HG03575 (cell line): ENCODE measurements around the gene MYF6.
"Not testable (repeated sequence)": the region's sequence is repeated elsewhere in the genome, so short reads cannot be mapped to it uniquely, and the experiment has no call there.

Source experiments
- ATAC-seq: cut with Tn5 transposase; IDR thresholded peaks from one replicate; pipeline ENCODE4 v1.9.1; 2021; ENCODE audit not compliant: unreplicated experiment, insufficient number of reproducible peaks, low FRiP score; ENCODE audit errors: extremely low read depth

Gene MYF6

GRCh38 chr12:80707126-80707829 is at the start of gene MYF6:
Gene MYF6 (plus strand): TSS chr12:80707634. CDS start chr12:80707720, 86 bp downstream.
- no peak for ATAC-seq

GRCh38 chr12:80659512-80660063 is 47.8 kb upstream of the MYF6 start:
- ATAC-seq = no peak

GRCh38 chr12:80662586-80662985 is 44.8 kb upstream of the MYF6 start:
- no peak for ATAC-seq

GRCh38 chr12:80670214-80670613 is 37.2 kb upstream of the MYF6 start:
- ATAC-seq = no peak

- ATAC-seq = not testable (repeated sequence)
Observed at GRCh38 chr12:80676042-80676636, 31.3 kb upstream of the MYF6 start.

GRCh38 chr12:80676856-80677255 is 30.6 kb upstream of the MYF6 start:
- ATAC-seq = no peak

- no peak for ATAC-seq
Observed at GRCh38 chr12:80677994-80678393, 29.4 kb upstream of the MYF6 start.

- no peak for ATAC-seq
Observed at GRCh38 chr12:80679346-80680131, 27.9 kb upstream of the MYF6 start.

GRCh38 chr12:80681287-80681686 is 26.1 kb upstream of the MYF6 start:
- no peak for ATAC-seq

- no peak for ATAC-seq
Observed at GRCh38 chr12:80681786-80682185, 25.6 kb upstream of the MYF6 start.

GRCh38 chr12:80684077-80684495 is 23.3 kb upstream of the MYF6 start:
- no peak for ATAC-seq

- no peak for ATAC-seq
Observed at GRCh38 chr12:80690090-80690489, 17.3 kb upstream of the MYF6 start.

GRCh38 chr12:80690513-80690912 is 16.9 kb upstream of the MYF6 start:
- ATAC-seq = no peak

GRCh38 chr12:80692114-80692513 is 15.3 kb upstream of the MYF6 start:
- no peak for ATAC-seq

GRCh38 chr12:80697270-80697887 is 10.1 kb upstream of the MYF6 start:
- ATAC-seq = no peak

GRCh38 chr12:80698256-80698655 is 9.2 kb upstream of the MYF6 start:
- ATAC-seq = no peak

- no peak for ATAC-seq
Observed at GRCh38 chr12:80698847-80699542, 8.4 kb upstream of the MYF6 start.

GRCh38 chr12:80700327-80700726 is 7.1 kb upstream of the MYF6 start:
- no peak for ATAC-seq

GRCh38 chr12:80701388-80701787 is 6.0 kb upstream of the MYF6 start:
- ATAC-seq = no peak
